Urothelium cell line (cell line): ENCODE measurements around the gene SKAP1.
"Not testable (repeated sequence)": the region's sequence is repeated elsewhere in the genome, so short reads cannot be mapped to it uniquely, and the experiment has no call there.

Experiments used
- DNase-seq: peaks from one replicate; pipeline ENCODE4 v3.0.0; 2011; ENCODE audit warnings: low spot score, mixed read lengths
- FAIRE-seq: peaks from 2 replicates; lab custom pipeline; 2011; peaks lifted over from hg19 to GRCh38; lab: Jason Lieb, UNC

SKAP1 gene

GRCh38 chr17:48293319-48294019 lies 136.5 kb downstream of the SKAP1 start:
- no peak for FAIRE-seq

GRCh38 chr17:48290378-48290777 lies 139.6 kb downstream of the SKAP1 start:
- DNase-seq = no peak
- FAIRE-seq = no peak

More at GRCh38 chr17:48293319-48294019, 136.5 kb downstream of the SKAP1 start:
- DNase-seq = no peak

GRCh38 chr17:48286917-48287316 lies 143.1 kb downstream of the SKAP1 start:
- not testable (repeated sequence) for FAIRE-seq, DNase-seq

GRCh38 chr17:48285614-48286013 lies 144.4 kb downstream of the SKAP1 start:
- no peak for DNase-seq
- FAIRE-seq = no peak

GRCh38 chr17:48283907-48284306 lies 146.1 kb downstream of the SKAP1 start:
- FAIRE-seq (no peak), DNase-seq (no peak)

- FAIRE-seq (no peak), DNase-seq (no peak)
These were observed 146.6 kb downstream of the SKAP1 start for GRCh38 chr17:48283411-48283810.

- FAIRE-seq (no peak), DNase-seq (no peak)
These were observed 147.7 kb downstream of the SKAP1 start for GRCh38 chr17:48282303-48282702.

GRCh38 chr17:48278760-48279491 lies 151.1 kb downstream of the SKAP1 start:
- FAIRE-seq = no peak
- no peak for DNase-seq

GRCh38 chr17:48276776-48277175 lies 153.2 kb downstream of the SKAP1 start:
- DNase-seq = no peak
- no peak for FAIRE-seq

GRCh38 chr17:48270899-48271298 lies 159.1 kb downstream of the SKAP1 start:
- FAIRE-seq = no peak

GRCh38 chr17:48269209-48269608 lies 160.8 kb downstream of the SKAP1 start:
- no peak for DNase-seq
- FAIRE-seq = no peak

More at GRCh38 chr17:48270899-48271298, 159.1 kb downstream of the SKAP1 start:
- DNase-seq = no peak

GRCh38 chr17:48263731-48264035 lies 166.3 kb downstream of the SKAP1 start:
- DNase-seq (no peak), FAIRE-seq (peak; percentile 40)

- no peak for DNase-seq
- no peak for FAIRE-seq
These were observed 166.9 kb downstream of the SKAP1 start for GRCh38 chr17:48262982-48263730.

- FAIRE-seq (no peak), DNase-seq (peak; percentile 62)
These were observed 168.6 kb downstream of the SKAP1 start for GRCh38 chr17:48261297-48261880.

GRCh38 chr17:48259694-48260291 lies 170.2 kb downstream of the SKAP1 start:
- DNase-seq (peak; percentile 47), FAIRE-seq (no peak)

- no peak for DNase-seq
- FAIRE-seq = no peak
These were observed 171.7 kb downstream of the SKAP1 start for GRCh38 chr17:48258331-48258730.

- DNase-seq = no peak
These were observed 174.3 kb downstream of the SKAP1 start for GRCh38 chr17:48255759-48256158.

GRCh38 chr17:48254896-48255295 lies 175.1 kb downstream of the SKAP1 start:
- FAIRE-seq = no peak
- DNase-seq = no peak

More at GRCh38 chr17:48255759-48256158, 174.3 kb downstream of the SKAP1 start:
- FAIRE-seq = no peak

GRCh38 chr17:48253975-48254374 lies 176.0 kb downstream of the SKAP1 start:
- FAIRE-seq = no peak
- no peak for DNase-seq

- no peak for FAIRE-seq
- no peak for DNase-seq
These were observed 178.1 kb downstream of the SKAP1 start for GRCh38 chr17:48251950-48252349.

GRCh38 chr17:48250949-48251348 lies 179.1 kb downstream of the SKAP1 start:
- FAIRE-seq = no peak
- no peak for DNase-seq
